ENCODE data around the gene SPDYE4.

- TF ChIP-seq CTCF (IDR thresholded peaks at IDR 0.05) (no peak), ZFX (IDR thresholded peaks at IDR 0.05; ENCODE audit: borderline replicate concordance) (no peak)
These were observed 52.9 kb downstream of the SPDYE4 start for GRCh38 chr17:8705427-8705826.

Measured in 22Rv1 (cell line).